Measurements from ENCODE around the gene FTSJ3.
"Not testable (repeated sequence)": the region's sequence is repeated elsewhere in the genome, so short reads cannot be mapped to it uniquely, and the experiment has no call there.

GRCh38 chr17:63866625-63867024 lies 39.2 kb upstream of the FTSJ3 start:
- TF ChIP-seq, protein P1, sequence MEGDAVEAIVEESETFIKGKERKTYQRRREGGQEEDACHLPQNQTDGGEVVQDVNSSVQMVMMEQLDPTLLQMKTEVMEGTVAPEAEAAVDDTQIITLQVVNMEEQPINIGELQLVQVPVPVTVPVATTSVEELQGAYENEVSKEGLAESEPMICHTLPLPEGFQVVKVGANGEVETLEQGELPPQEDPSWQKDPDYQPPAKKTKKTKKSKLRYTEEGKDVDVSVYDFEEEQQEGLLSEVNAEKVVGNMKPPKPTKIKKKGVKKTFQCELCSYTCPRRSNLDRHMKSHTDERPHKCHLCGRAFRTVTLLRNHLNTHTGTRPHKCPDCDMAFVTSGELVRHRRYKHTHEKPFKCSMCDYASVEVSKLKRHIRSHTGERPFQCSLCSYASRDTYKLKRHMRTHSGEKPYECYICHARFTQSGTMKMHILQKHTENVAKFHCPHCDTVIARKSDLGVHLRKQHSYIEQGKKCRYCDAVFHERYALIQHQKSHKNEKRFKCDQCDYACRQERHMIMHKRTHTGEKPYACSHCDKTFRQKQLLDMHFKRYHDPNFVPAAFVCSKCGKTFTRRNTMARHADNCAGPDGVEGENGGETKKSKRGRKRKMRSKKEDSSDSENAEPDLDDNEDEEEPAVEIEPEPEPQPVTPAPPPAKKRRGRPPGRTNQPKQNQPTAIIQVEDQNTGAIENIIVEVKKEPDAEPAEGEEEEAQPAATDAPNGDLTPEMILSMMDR (IDR thresholded peaks at IDR 0.05): not testable (repeated sequence)
- TF ChIP-seq POLR2A (IDR thresholded peaks at IDR 0.05): not testable (repeated sequence)
